T-helper 1 cell treated with Interleukin-12 subunit alpha and Interleukin-12 subunit beta and Interleukin-4 antibody, amounts not matched to agents 30 ng/mL and 1 ng/mL, for 36 hours (primary cell): ENCODE data around the gene GPR179. TPM values are rescaled to one million over a fixed set of nuclear protein-coding genes. Genes with fewer than 3 reads are reported as not detected.

Source experiments
- intact Hi-C: fragments of 100-400 bp; cut with micrococcal nuclease; formaldehyde crosslinking; loops from one replicate; pipeline ENCODE4 v1.15.1; 2024
- total RNA-seq: library from RNA; stranded (reverse); gene quantifications from 2 replicates; pipeline ENCODE4 v1.2.3, GENCODE V29; 2022

GPR179 gene
- total RNA-seq, 1 donor from 2014 or later, result not detected

- intact Hi-C loops, result loop anchor here (1.0 kb wide), 3 partner anchors 65 to 143 kb away; no protein-coding TSS in a partner anchor
Observed at GRCh38 chr17:38349097-38349730, 5.5 kb upstream of the GPR179 start.

GRCh38 chr17:38345743-38346142 lies 2.0 kb upstream of the GPR179 start:
- intact Hi-C loops, result no loop called here

GRCh38 chr17:38344420-38344745 lies 627 bp upstream of the GPR179 start:
- intact Hi-C loops, result no loop called here

GRCh38 chr17:38342886-38343607 lies 709 bp downstream of the GPR179 start:
- intact Hi-C loops, result no loop called here

GRCh38 chr17:38341035-38341721 lies 2.6 kb downstream of the GPR179 start:
- intact Hi-C loops, result no loop called here

GRCh38 chr17:38339891-38340290 lies 3.9 kb downstream of the GPR179 start:
- intact Hi-C loops, result no loop called here

- intact Hi-C loops, result no loop called here
Observed at GRCh38 chr17:38338535-38338934, 5.2 kb downstream of the GPR179 start.

- intact Hi-C loops, result no loop called here
Observed at GRCh38 chr17:38338053-38338452, 5.7 kb downstream of the GPR179 start.

- intact Hi-C loops, result no loop called here
Observed at GRCh38 chr17:38336838-38337237, 6.9 kb downstream of the GPR179 start.

GRCh38 chr17:38334480-38335364 lies 9.0 kb downstream of the GPR179 start:
- intact Hi-C loops, result no loop called here

- intact Hi-C loops, result no loop called here
Observed at GRCh38 chr17:38333635-38334295, 10.0 kb downstream of the GPR179 start.

- intact Hi-C loops, result no loop called here
Observed at GRCh38 chr17:38332735-38333134, 11.0 kb downstream of the GPR179 start.

GRCh38 chr17:38330941-38331411 lies 12.8 kb downstream of the GPR179 start:
- intact Hi-C loops, result no loop called here

- intact Hi-C loops, result no loop called here
Observed at GRCh38 chr17:38329808-38330730, 13.7 kb downstream of the GPR179 start.

GRCh38 chr17:38329284-38329683 lies 14.5 kb downstream of the GPR179 start:
- intact Hi-C loops, result no loop called here

GRCh38 chr17:38328620-38329019 lies 15.1 kb downstream of the GPR179 start:
- intact Hi-C loops, result no loop called here

- intact Hi-C loops, result no loop called here
Observed at GRCh38 chr17:38327936-38328335, 15.8 kb downstream of the GPR179 start.

GRCh38 chr17:38326996-38327792 lies 16.6 kb downstream of the GPR179 start:
- intact Hi-C loops, result no loop called here
